Type B pancreatic cell (in vitro differentiated cells): Measurements from ENCODE around the gene SPTLC1. TPM values are rescaled to one million over a fixed set of nuclear protein-coding genes. Genes with fewer than 3 reads are reported as not detected.

Experiments used
- DNase-seq: peaks from one replicate; pipeline ENCODE4 v3.0.0; 2021; ENCODE audit warnings: mixed read lengths; ENCODE audit not compliant: unreplicated experiment; ENCODE audit errors: extremely low spot score
- H3K27ac Mint-ChIP-seq: 2 replicates; pipeline ENCODE4 v1.8.0; 2021; ENCODE audit warnings: mild to moderate bottlenecking, mixed read lengths
- H3K27me3 Mint-ChIP-seq: 2 replicates; pipeline ENCODE4 v1.8.0; 2021; ENCODE audit warnings: mixed read lengths
- H3K36me3 Mint-ChIP-seq: 2 replicates; pipeline ENCODE4 v1.8.0; 2021; ENCODE audit warnings: mixed read lengths
- H3K4me1 Mint-ChIP-seq: one replicate; pipeline ENCODE4 v1.8.0; 2021; ENCODE audit warnings: mixed read lengths; ENCODE audit not compliant: unreplicated experiment
- H3K4me3 Mint-ChIP-seq: 2 replicates; pipeline ENCODE4 v1.8.0; 2021; ENCODE audit warnings: mild to moderate bottlenecking, mixed read lengths
- H3K9me3 Mint-ChIP-seq: 2 replicates; pipeline ENCODE4 v1.8.0; 2021; ENCODE audit warnings: mixed read lengths
- total RNA-seq: library from RNA; stranded (reverse); gene quantifications from 2 replicates; pipeline ENCODE4 v1.2.1, GENCODE V29; 2021; ENCODE audit warnings: low replicate concordance
- TF ChIP-seq, protein P1 (sequence below): fragments of 200-600 bp; sonication (generic); conservative IDR thresholded peaks from 2 replicates; pipeline ENCODE4 v1.5.0; 2021; ENCODE audit warnings: antibody characterized with exemption, mild to moderate bottlenecking

The SPTLC1 gene
- total RNA-seq, 1 donor from 2014 or later: 66.1 TPM

DNA sequence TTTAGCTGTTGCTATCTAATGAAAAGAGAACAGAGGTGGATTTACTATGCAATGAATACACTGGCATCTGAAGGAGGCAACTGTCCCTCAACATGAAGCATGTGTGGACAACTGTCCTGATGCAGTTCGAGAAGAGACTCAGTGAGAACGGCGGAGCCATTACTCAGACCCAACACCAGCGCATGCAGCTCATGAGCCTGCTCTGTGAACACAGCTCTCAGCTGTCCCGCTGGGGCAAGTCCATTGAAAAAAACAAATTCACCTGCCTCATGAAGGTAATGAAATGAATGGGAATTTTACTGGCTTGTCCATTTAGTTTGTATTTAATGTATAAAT is 78.8 kb downstream of the SPTLC1 start:
- no peaks in the 10 kb centered on the region for H3K9me3 Mint-ChIP-seq
- TF ChIP-seq, protein P1, sequence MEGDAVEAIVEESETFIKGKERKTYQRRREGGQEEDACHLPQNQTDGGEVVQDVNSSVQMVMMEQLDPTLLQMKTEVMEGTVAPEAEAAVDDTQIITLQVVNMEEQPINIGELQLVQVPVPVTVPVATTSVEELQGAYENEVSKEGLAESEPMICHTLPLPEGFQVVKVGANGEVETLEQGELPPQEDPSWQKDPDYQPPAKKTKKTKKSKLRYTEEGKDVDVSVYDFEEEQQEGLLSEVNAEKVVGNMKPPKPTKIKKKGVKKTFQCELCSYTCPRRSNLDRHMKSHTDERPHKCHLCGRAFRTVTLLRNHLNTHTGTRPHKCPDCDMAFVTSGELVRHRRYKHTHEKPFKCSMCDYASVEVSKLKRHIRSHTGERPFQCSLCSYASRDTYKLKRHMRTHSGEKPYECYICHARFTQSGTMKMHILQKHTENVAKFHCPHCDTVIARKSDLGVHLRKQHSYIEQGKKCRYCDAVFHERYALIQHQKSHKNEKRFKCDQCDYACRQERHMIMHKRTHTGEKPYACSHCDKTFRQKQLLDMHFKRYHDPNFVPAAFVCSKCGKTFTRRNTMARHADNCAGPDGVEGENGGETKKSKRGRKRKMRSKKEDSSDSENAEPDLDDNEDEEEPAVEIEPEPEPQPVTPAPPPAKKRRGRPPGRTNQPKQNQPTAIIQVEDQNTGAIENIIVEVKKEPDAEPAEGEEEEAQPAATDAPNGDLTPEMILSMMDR: no peak
- DNase-seq: no peak
- H3K27ac Mint-ChIP-seq: no peak overlapping the region
- H3K36me3 Mint-ChIP-seq: peaks cover 34% of the 10 kb centered on the region
- H3K4me3 Mint-ChIP-seq: no peak overlapping the region
- H3K27me3 Mint-ChIP-seq: no peaks in the 10 kb centered on the region
- no peaks in the 10 kb centered on the region for H3K4me1 Mint-ChIP-seq

DNA sequence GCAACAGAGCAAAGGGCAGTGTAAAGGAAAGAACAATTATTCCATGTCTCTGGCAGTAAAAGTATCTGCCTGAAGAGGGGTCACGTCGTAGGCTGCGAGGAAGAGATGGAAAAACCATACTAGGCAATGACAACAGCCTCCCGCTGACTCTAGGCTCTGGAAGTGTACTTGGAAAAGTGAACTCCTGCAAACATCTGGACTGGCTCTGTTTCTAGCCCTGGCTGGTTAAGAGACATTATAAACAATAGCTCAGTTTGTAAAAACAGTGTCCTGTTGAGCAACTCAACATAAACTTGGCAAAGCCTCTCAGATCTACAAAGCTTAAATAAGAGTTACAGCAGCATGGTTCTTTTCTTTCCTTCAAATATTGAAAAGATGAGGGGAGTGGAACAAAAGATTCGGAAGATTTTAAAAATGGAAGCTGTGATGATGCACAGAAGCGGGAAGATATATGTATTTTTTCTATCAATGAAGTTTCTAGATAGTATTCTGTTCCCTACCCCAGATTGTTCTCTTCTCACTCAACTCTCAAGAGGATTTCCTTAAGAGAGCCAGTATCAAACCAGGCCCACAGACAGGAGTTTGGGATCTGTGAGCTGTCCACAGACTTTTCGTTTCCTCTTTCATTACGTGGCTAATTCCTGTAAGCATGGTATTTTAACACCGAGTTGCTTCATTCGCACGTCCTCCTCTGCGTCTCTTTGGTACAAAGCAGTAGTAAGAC is 79.4 kb downstream of the SPTLC1 start:
- Mint-ChIP-seq H3K4me3 (no peak overlapping the region), H3K27me3 (no peaks in the 10 kb centered on the region), H3K4me1 (no peaks in the 10 kb centered on the region), H3K27ac (no peak overlapping the region), H3K9me3 (no peaks in the 10 kb centered on the region), H3K36me3 (peaks cover 34% of the 10 kb centered on the region)
- TF ChIP-seq, protein P1: no peak
- no peak for DNase-seq

DNA sequence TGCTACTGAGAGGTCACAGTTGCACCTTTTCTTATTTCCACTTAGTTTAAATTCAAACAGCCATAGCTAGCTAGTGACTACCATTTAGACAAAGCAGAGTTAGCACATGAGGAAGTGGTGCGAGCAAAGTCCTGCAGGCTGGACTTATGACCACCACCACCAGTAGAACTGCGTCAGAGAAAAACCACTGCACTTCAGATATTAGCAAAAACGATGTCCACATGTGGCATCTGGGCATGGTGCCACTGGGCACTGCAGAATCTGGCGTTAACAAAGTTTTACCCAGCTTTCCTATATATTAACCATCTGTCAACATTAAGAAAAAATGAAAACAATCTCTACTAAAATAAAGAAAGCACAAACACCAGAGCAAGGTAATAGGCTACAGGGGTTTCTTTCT is 80.1 kb downstream of the SPTLC1 start:
- H3K27ac Mint-ChIP-seq: no peak overlapping the region
- H3K4me3 Mint-ChIP-seq: no peak overlapping the region
- no peak for DNase-seq
- peaks cover 34% of the 10 kb centered on the region for H3K36me3 Mint-ChIP-seq
- TF ChIP-seq, protein P1: no peak
- H3K4me1 Mint-ChIP-seq: no peaks in the 10 kb centered on the region
- no peaks in the 10 kb centered on the region for H3K9me3 Mint-ChIP-seq
- no peaks in the 10 kb centered on the region for H3K27me3 Mint-ChIP-seq

DNA sequence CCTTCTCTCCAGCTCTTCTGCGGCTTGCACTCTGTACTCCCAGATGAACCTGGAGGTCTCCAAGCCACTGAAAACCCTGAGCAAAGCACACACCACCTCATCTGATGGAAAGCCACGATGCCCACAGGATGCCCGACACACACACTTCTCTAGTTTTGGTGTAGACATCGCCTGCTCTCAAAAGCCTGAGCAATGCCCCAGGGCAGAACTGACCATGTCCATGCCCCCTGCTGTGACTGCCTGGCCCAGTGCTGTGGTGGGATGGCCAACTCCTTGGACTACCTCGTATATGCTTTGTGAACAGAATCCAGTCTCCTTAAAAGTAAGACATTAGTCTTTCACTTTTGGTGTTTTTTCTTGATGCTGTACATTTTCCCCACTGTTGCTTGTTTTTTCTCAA is 81.2 kb downstream of the SPTLC1 start:
- Mint-ChIP-seq H3K36me3 (peaks cover 39% of the 10 kb centered on the region), H3K4me1 (no peaks in the 10 kb centered on the region), H3K4me3 (no peak overlapping the region), H3K27me3 (no peaks in the 10 kb centered on the region), H3K9me3 (no peaks in the 10 kb centered on the region), H3K27ac (no peak overlapping the region)
- TF ChIP-seq, protein P1: no peak
- no peak for DNase-seq

DNA sequence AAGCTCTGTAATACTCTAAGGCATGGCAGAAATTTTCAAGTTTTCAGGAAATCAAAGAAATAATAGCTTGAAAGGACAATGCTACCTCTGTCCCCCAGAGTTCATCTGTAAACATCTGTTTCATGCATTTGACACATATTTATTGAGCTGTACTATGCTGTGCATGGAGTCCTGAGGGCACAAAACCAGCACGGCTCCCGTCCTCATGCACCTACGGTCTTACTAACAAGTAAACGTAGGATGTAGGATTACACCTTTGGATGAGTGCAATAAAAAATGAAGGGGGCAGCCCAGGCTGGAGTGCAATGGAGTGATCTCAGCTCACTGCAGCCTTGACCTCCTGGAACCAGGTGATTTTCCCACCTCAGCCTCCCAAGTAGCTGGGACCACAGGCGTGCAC is 81.9 kb downstream of the SPTLC1 start:
- H3K36me3 Mint-ChIP-seq: peaks cover 33% of the 10 kb centered on the region
- TF ChIP-seq, protein P1: no peak

More for the DNA sequence above, 81.9 kb downstream of the SPTLC1 start:
- no peak for DNase-seq
- Mint-ChIP-seq H3K27me3 (no peaks in the 10 kb centered on the region), H3K9me3 (no peaks in the 10 kb centered on the region), H3K4me3 (no peak overlapping the region), H3K4me1 (no peaks in the 10 kb centered on the region), H3K27ac (no peak overlapping the region)
